ENCODE data around the gene TMED8.
"Not testable (repeated sequence)": the region's sequence is repeated elsewhere in the genome, so short reads cannot be mapped to it uniquely, and the experiment has no call there.

TMED8 gene

GRCh38 chr14:77376771-77377501, at the start of gene TMED8, which contains the start of gene SAMD15:
TSS of gene TMED8 (minus strand) at chr14:77377094. CDS start at chr14:77377053, 41 bp downstream.
TSS of gene SAMD15 (plus strand) at chr14:77377379. CDS start at chr14:77377419, 40 bp downstream.
- DNase-seq: peak; percentile 92

- no peak for DNase-seq
Observed at GRCh38 chr14:77426396-77426795, 49.5 kb upstream of the TMED8 start.

GRCh38 chr14:77424862-77425261, 48.0 kb upstream of the TMED8 start:
- DNase-seq: no peak

GRCh38 chr14:77423423-77423822, 46.5 kb upstream of the TMED8 start, which contains the start of gene NOXRED1:
TSS of gene NOXRED1 (minus strand) at chr14:77423523. CDS start at chr14:77422889, 634 bp downstream.
- no peak for DNase-seq

- no peak for DNase-seq
Observed at GRCh38 chr14:77421201-77421600, 44.3 kb upstream of the TMED8 start.

- DNase-seq: no peak
Observed at GRCh38 chr14:77416836-77417235, 39.9 kb upstream of the TMED8 start.

GRCh38 chr14:77416098-77416497, 39.2 kb upstream of the TMED8 start:
- DNase-seq: not testable (repeated sequence)

GRCh38 chr14:77415403-77416030, 38.6 kb upstream of the TMED8 start:
- not testable (repeated sequence) for DNase-seq

DNA sequence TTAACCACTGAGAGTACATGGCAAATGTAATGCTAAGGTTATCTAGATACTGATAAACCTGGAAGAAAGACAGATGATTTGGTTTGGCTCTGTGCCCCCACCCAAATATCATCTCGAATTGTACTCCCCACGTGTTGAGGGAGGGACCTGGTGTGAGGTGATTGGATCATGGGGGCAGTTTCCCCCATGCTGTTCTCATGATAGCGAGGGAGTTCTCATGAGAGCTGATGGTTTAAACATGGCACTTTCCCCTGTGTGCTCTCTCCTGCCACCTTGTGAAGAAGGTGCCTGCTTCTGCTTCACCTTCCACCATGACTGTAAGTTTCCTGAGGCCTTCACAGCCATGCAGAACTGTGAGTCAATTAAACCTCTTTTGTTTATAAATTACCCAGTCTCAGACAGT, 32.2 kb upstream of the TMED8 start:
- DNase-seq: no peak

- no peak for DNase-seq
Observed at GRCh38 chr14:77407158-77407557, 30.3 kb upstream of the TMED8 start.

DNA sequence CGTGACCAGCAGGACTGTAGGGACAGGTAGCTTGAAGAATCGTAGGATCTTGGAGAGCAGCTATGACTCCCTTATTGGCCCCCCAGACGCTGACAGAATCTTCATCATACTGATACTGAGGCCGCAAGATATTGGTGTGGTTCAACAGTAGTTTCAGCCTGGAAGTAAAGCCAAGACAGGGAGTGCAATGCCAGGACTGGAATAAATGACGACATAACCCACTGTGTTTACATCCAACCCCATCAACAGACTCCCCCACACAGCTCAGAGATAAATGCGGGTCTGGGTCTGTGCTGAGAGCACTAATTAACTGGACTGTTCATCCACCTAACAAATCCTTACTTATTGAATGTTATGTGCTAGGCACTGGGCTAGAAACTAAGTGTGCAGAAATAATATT, 29.8 kb upstream of the TMED8 start:
- DNase-seq: no peak

DNA sequence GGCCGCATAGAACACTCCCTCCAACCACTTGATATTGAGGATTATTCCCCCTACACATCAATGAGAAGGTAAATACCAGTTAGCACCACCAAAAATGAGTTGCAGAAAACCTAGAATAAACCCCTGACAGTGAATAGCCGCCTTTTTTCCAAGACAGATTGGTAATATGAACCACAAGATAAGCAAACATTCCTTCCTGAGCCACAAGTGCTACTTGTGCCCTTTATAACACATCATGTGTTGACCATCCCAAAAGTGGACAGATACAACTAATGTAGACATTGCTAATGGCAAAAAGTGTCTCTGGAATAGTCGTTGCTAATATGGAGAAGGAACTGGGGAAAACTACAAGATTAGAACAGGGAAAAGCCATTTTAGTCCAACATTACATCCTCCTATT, 29.2 kb upstream of the TMED8 start:
- no peak for DNase-seq

GRCh38 chr14:77403768-77404167, 26.9 kb upstream of the TMED8 start:
- no peak for DNase-seq

DNA sequence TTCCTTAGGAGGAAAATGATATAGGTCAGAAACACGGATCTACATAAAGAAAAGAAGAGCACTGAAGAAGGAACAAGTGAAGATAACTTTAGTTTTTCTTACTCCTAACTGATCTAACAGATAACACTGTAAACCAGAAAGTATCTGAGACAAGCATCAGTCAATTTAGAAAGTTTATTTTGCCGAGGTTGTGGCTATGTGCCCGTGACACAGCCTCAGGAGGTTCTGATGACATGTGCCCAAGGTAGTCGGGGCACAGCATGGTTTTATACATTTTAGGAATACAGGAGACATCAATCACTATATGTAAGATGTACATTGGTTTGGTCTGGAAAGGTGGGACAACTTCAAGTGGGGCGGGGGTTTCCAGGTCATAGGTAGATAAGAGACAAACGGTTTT, 23.3 kb upstream of the TMED8 start:
- no peak for DNase-seq

DNA sequence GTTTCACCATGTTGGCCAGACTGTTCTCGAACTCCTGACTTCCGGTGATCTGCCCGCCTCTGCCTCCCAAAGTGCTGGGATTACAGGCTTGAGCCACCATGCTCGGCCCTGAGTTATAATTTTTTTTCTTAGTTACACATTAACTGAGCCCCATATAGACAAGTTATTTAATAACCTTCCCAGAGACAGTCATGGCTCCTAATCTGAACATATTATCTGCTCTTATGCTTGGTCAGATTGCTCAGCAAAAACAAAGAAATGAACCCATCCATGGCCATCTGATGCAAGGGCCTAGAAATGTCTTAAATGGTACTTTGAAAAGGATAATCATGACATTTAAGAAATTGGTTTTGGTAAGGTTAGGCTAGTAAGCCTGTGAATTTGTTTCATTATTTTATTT, 13.3 kb upstream of the TMED8 start:
- no peak for DNase-seq

- DNase-seq: no peak
Observed at GRCh38 chr14:77378701-77379100, 1.8 kb upstream of the TMED8 start.

DNA sequence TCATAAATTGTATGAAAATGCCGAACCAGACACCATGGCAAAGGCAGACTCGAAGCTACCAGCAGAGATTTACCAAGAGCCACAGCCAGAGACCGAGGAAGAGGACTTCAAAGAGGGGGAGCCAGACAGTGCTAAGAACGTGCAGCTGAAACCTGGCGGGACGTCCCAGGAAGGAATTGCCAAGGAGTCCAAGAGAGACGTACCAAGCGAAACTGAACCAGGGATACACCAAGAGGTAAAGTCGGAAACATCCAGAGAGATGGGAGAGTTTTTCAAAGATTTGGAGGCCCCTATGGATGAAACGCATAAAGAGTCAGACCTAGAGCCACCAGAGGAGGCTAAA, 579 bp upstream of the TMED8 start:
- DNase-seq: no peak

- no peak for DNase-seq
Observed at GRCh38 chr14:77375973-77376770, 722 bp downstream of the TMED8 start.

DNA sequence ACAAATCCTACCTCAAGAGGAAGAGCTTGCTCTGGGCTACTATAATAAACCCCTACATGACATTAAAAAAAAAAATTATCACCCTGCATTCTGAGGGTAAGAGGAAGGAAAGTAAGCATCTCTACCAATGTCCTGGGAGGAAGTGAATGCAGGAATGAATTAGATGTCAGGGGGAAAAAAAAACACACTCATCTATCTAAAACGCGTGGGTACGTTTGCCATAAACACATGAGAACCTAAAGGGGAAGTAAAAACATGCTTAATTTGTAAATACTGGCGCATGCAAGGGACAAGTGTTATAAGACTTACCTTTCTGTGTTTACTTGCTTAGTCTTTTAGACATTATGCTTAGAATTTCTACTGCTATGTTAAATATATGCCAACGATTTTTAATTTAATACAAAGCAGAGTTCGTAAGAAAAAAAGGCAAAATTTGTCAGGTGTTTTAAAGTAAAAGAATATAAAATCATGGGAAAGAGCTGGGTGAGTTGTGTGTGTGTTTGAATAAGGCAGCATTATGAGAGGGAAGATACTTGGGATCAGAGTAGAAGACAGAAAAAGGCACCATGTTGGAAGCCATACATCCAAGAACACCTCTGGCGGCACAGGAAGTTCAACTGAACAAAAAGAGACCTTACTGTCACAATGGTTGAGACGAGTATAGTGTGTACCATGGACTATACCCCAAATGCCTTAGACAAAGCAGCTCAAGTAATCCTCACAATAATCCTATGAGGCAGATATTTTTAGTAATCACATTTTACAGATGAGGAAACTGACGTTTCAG, 1.5 kb downstream of the TMED8 start:
- no peak for DNase-seq

DNA sequence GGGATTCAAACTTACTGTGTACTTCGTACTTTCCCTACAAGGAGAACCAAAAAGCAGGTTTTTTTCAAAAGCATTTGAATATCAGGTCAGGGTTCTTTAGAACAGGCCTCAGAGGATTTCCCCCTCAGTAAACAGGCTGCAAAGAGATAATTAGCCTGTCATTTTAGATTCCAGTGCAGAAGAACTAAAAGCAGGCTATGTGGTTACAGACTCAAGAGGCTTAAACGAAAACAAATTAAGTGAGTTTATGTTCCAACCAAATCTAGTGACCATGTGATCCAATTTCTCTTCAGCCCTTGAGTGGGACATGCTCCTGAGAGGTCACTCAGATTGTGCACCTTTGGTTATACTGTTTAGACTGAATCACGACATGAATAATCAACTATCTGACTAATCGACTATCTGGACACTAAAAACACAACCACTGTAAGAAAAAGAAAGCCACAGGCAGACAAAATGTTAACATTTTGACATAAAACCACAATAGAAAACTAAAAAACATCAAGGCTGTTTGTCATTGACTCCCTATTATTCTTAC, 4.5 kb downstream of the TMED8 start:
- DNase-seq: peak; percentile 35

- no peak for DNase-seq
Observed at GRCh38 chr14:77369285-77369684, 7.6 kb downstream of the TMED8 start.

- no peak for DNase-seq
Observed at GRCh38 chr14:77364146-77364545, 12.7 kb downstream of the TMED8 start.

DNA sequence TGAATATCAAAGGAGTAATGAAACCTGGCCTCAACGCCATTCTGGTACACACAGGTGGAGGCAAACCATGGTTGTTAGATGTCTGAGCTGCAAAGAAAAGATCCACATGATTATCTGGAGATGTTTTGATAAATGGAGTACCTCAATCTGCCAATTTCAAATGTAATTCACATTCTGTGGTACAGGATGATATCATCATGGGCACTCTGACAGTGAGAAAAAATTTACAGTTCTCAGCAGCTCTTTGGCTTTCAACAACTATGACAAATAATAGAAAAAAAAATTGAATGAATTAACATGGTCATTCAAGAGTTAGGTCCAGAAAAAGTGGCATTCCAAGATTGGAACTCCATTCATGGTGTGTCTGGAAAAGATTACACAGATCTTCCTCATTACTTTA, 17.3 kb downstream of the TMED8 start:
- no peak for DNase-seq

All from DMS79 (cell line).